Measurements from ENCODE around the gene HDAC4.

DNA sequence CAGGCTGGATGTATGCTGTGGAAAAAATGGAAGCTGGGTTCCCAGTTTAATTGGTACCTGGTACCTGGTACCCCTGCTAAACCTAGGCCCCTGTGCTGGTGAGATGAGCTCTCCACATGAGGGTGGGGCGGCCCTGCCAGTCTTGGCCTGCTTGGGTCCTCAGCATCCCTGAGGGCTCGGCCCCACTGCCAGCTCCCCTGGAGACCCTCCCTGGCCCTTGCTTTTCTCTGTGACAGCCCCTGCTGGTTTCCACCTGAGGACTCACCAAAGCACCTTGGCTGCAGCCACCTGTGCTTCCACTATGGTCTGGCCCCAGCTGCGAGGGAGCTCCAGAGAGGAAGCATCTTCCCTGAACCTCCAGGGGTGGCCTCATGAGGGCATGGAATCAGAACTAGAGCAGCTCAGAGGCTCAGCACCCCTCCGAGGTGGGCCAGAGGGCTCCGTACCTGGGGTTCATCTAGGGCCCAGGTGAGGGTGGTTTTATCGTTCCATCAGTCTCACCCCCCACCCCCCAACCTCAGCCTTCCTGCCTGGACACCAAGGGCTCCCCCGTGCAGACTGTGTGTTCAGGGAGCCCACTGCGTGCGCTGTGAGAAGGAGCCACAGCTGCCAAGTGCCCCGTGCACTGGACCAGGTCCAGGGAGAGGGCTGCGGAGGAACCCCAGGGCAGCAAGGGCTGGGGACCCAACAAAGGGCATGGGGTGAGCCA lies 23.7 kb upstream of the HDAC4 start:
- TF ChIP-seq, protein P1, sequence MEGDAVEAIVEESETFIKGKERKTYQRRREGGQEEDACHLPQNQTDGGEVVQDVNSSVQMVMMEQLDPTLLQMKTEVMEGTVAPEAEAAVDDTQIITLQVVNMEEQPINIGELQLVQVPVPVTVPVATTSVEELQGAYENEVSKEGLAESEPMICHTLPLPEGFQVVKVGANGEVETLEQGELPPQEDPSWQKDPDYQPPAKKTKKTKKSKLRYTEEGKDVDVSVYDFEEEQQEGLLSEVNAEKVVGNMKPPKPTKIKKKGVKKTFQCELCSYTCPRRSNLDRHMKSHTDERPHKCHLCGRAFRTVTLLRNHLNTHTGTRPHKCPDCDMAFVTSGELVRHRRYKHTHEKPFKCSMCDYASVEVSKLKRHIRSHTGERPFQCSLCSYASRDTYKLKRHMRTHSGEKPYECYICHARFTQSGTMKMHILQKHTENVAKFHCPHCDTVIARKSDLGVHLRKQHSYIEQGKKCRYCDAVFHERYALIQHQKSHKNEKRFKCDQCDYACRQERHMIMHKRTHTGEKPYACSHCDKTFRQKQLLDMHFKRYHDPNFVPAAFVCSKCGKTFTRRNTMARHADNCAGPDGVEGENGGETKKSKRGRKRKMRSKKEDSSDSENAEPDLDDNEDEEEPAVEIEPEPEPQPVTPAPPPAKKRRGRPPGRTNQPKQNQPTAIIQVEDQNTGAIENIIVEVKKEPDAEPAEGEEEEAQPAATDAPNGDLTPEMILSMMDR (IDR thresholded peaks at IDR 0.05): no peak
- no peak for TF ChIP-seq EP300 (IDR thresholded peaks at IDR 0.05)
